Hepatocyte (in vitro differentiated cells): ENCODE data around the gene CD302. TPM values are rescaled to one million over a fixed set of nuclear protein-coding genes. Genes with fewer than 3 reads are reported as not detected.

Source experiments
- DNase-seq: peaks from one replicate; pipeline ENCODE4 v3.0.0-alpha.2; 2016; ENCODE audit warnings: low spot score
- H2AFZ ChIP-seq: fragments of 200-600 bp; sonication (generic); 2 replicates; pipeline ENCODE4 v1.6.0; 2016; ENCODE audit warnings: antibody characterized with exemption, mild to moderate bottlenecking
- H3K27ac ChIP-seq: fragments of 200-600 bp; sonication (generic); 2 replicates; pipeline ENCODE4 v1.5.1; 2016; ENCODE audit warnings: mild to moderate bottlenecking
- H3K27me3 ChIP-seq: fragments of 200-600 bp; sonication (generic); 2 replicates; pipeline ENCODE4 v1.6.1; 2016
- H3K36me3 ChIP-seq: fragments of 200-600 bp; sonication (generic); replicated peaks from 2 replicates; pipeline ENCODE4 v1.5.1; 2016; ENCODE audit warnings: low read depth; ENCODE audit not compliant: insufficient read depth
- H3K4me1 ChIP-seq: fragments of 200-600 bp; sonication (generic); 2 replicates; pipeline ENCODE4 v1.5.1; 2016; ENCODE audit warnings: mild to moderate bottlenecking, moderate library complexity; ENCODE audit not compliant: insufficient read depth
- H3K4me2 ChIP-seq: fragments of 200-600 bp; sonication (generic); 2 replicates; pipeline ENCODE4 v1.6.0; 2016
- H3K4me3 ChIP-seq: fragments of 200-600 bp; sonication (generic); 2 replicates; pipeline ENCODE4 v1.5.1; 2016; ENCODE audit warnings: mild to moderate bottlenecking
- H3K79me2 ChIP-seq: fragments of 200-600 bp; sonication (generic); 2 replicates; pipeline ENCODE4 v1.6.0; 2017; ENCODE audit warnings: mild to moderate bottlenecking
- H3K9me2 ChIP-seq: fragments of 200-600 bp; sonication (generic); replicated peaks from 2 replicates; pipeline ENCODE4 v1.6.0; 2017; ENCODE audit warnings: mild to moderate bottlenecking; ENCODE audit not compliant: insufficient read depth
- H3K9me3 ChIP-seq: fragments of 200-600 bp; sonication (generic); 2 replicates; pipeline ENCODE4 v1.5.1; 2016; ENCODE audit warnings: low read depth, mild to moderate bottlenecking
- H4K20me1 ChIP-seq: fragments of 200-600 bp; sonication (generic); 2 replicates; pipeline ENCODE4 v1.6.0; 2016; ENCODE audit warnings: mild to moderate bottlenecking; ENCODE audit not compliant: insufficient read depth, poor library complexity, severe bottlenecking
- EZH2 ChIP-seq: fragments of 200-600 bp; sonication (generic); IDR thresholded peaks from 2 replicates; pipeline ENCODE4 v1.6.1; 2016; ENCODE audit warnings: antibody characterized with exemption, mild to moderate bottlenecking, borderline replicate concordance
- EZH2phosphoT487 ChIP-seq: fragments of 200-600 bp; sonication (generic); IDR thresholded peaks from one replicate; pipeline ENCODE4 v1.6.1; 2018; ENCODE audit warnings: antibody characterized with exemption, mild to moderate bottlenecking, low read depth, moderate library complexity; ENCODE audit not compliant: unreplicated experiment, severe bottlenecking
- WGBS: methylation state at CpG from one replicate; pipeline ENCODE4 v1.1.6; 2016; ENCODE audit warnings: low lambda C conversion rate; ENCODE audit errors: missing lambda C conversion rate; 5-methylcytosine and 5-hydroxymethylcytosine counted together
- polyA plus RNA-seq: library from polyadenylated mRNA; unstranded; fragments of >200 nt; fragmentation: Nextera tagmentation; extraction: Ambion mirVana; gene quantifications from 2 replicates; pipeline ENCODE4 v1.2.1, GENCODE V29; 2016
- total RNA-seq: library from RNA; depleted of rRNA; stranded (reverse); fragments of >200 nt; gene quantifications from 2 replicates; pipeline ENCODE4 v1.2.3, GENCODE V29; 2014
- TF ChIP-seq, protein P1 (sequence below): fragments of 200-600 bp; sonication (generic); IDR thresholded peaks from 2 replicates; pipeline ENCODE4 v1.5.1; 2016; ENCODE audit warnings: antibody characterized with exemption, mild to moderate bottlenecking; ENCODE audit not compliant: poor library complexity

The CD302 gene
- total and polyA plus RNA-seq, 2 experiments from 2014 or later = 7.1 to 26.0 TPM

DNA sequence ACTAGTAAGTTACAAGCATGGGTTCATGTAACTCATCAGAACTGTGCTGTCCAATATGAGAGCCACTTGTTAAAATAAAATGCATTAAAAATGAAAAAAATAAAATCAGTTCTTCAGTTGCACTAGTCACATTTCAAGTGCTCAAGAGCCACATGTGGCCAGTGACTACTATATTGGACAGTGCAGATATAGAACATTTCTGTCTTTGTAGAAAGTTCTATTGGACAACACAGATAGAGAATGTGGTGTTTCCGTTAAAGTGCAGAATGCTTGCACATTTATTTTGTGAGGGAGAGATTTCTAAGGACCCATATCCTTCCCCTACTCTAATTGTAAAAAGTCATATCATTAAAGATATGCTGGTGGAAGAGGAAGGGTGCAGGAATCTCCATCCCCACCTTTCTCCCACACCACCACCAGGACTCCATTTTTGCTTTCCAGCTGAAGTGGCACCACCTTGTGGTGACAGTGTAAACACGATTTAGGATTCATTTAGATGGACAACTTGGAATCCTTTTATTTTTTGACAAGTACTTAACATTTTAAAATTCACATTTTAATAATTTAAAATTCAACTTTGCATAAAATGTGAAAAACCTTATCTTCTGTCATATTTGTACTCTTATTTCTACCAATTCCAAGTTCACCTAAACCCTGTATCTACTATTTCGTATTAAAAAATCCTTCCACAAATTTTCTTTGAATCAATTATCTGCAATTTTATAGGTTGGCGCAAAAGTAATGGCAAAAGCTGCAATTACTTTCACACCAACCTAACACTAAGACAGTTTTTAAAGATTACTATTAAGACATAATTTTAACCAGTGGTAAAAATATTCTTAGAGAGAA is 9.4 kb upstream of the CD302 start:
- Histone ChIP-seq H3K27ac (no peak overlapping the region), H3K9me3 (no peaks in the 10 kb centered on the region), H3K9me2 (no peaks in the 10 kb centered on the region), H3K4me3 (no peak overlapping the region), H3K36me3 (no peaks in the 10 kb centered on the region), H2AFZ (no peak overlapping the region), H3K4me2 (no peak overlapping the region), H4K20me1 (no peaks in the 10 kb centered on the region), H3K79me2 (no peaks in the 10 kb centered on the region), H3K4me1 (no peaks in the 10 kb centered on the region), H3K27me3 (no peaks in the 10 kb centered on the region)
- DNase-seq = peak; percentile 57
- WGBS = 72% methylated on average over 4 of the region's 4 CpGs
- TF ChIP-seq EZH2 (no peak), EZH2phosphoT487 (no peak)
- TF ChIP-seq, protein P1, sequence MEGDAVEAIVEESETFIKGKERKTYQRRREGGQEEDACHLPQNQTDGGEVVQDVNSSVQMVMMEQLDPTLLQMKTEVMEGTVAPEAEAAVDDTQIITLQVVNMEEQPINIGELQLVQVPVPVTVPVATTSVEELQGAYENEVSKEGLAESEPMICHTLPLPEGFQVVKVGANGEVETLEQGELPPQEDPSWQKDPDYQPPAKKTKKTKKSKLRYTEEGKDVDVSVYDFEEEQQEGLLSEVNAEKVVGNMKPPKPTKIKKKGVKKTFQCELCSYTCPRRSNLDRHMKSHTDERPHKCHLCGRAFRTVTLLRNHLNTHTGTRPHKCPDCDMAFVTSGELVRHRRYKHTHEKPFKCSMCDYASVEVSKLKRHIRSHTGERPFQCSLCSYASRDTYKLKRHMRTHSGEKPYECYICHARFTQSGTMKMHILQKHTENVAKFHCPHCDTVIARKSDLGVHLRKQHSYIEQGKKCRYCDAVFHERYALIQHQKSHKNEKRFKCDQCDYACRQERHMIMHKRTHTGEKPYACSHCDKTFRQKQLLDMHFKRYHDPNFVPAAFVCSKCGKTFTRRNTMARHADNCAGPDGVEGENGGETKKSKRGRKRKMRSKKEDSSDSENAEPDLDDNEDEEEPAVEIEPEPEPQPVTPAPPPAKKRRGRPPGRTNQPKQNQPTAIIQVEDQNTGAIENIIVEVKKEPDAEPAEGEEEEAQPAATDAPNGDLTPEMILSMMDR = peak; percentile 65

DNA sequence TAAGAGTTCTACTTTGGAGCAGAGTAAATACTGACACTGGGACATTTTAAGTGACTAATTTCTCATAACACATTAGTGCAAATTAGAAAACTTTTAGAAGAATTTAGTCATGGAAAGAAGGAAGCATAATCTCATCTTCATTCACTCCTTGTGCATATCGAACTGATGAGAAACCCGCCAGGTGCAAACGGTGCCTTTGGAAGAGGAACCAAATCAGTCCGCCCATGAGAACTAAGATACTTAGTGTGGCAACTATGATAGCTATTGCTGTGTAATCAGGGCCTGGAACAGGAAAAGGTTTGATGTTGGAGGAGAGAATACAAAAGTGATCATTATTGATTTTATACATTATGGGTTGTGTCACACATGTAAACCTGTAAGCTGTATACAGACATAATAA is 6.9 kb upstream of the CD302 start:
- no peak for DNase-seq
- no peak overlapping the region for H2AFZ ChIP-seq

DNA sequence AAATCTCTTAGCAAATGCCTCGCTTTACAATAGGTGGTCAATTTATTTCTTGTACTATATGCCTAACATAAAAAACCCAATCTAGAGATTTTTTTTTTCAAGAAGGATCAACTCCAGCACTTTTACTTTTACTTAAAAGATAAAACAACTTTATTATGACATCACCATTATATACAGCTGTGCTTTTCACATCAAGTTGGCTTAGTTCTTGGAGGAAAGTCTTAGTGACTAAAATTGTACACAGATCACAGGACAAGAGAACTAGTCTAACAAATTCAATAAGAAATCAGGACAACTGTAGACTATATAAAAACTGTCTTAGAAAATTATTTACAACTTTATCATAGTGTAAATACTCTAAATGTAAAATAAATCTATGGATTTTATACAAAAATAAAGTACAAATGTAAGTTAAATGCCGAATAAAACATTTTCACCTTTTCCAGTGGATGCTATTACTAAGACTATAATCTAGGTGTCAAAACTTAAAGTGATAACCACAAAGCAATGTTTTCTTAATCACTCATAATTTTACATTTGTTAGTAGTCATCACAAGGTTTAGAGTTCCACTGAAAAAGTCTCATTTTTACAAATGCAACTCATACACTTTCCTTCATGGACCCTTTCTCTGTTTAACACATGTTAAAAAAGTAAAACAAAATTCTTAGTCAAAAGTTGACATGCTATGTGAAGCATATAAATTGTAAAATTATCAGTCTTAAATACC is 5.4 kb upstream of the CD302 start:
- DNase-seq = no peak
- Histone ChIP-seq H3K9me2 (no peaks in the 10 kb centered on the region), H3K4me2 (no peak overlapping the region), H3K4me3 (no peak overlapping the region), H4K20me1 (no peaks in the 10 kb centered on the region), H3K79me2 (no peaks in the 10 kb centered on the region), H3K36me3 (no peaks in the 10 kb centered on the region), H3K27me3 (no peaks in the 10 kb centered on the region), H2AFZ (no peak overlapping the region), H3K9me3 (no peaks in the 10 kb centered on the region), H3K27ac (no peak overlapping the region), H3K4me1 (no peaks in the 10 kb centered on the region)
- 52% methylated on average over 2 of the region's 2 CpGs for WGBS
- no peak for TF ChIP-seq EZH2phosphoT487
- TF ChIP-seq, protein P1 = no peak

More for the DNA sequence above, 6.9 kb upstream of the CD302 start:
- TF ChIP-seq, protein P1 = no peak
- no peak for TF ChIP-seq EZH2
- no peaks in the 10 kb centered on the region for H3K4me1 ChIP-seq
- H3K36me3 ChIP-seq = no peaks in the 10 kb centered on the region
- 95% methylated on average over 4 of the region's 4 CpGs for WGBS
- no peak overlapping the region for H3K27ac ChIP-seq
- no peaks in the 10 kb centered on the region for H3K9me2 ChIP-seq
- no peaks in the 10 kb centered on the region for H4K20me1 ChIP-seq
- H3K27me3 ChIP-seq = no peaks in the 10 kb centered on the region
- H3K4me3 ChIP-seq = no peak overlapping the region
- no peaks in the 10 kb centered on the region for H3K9me3 ChIP-seq
- no peaks in the 10 kb centered on the region for H3K79me2 ChIP-seq
- no peak overlapping the region for H3K4me2 ChIP-seq
